Measurements from ENCODE around the gene C8A.

- TF ChIP-seq, protein P1, sequence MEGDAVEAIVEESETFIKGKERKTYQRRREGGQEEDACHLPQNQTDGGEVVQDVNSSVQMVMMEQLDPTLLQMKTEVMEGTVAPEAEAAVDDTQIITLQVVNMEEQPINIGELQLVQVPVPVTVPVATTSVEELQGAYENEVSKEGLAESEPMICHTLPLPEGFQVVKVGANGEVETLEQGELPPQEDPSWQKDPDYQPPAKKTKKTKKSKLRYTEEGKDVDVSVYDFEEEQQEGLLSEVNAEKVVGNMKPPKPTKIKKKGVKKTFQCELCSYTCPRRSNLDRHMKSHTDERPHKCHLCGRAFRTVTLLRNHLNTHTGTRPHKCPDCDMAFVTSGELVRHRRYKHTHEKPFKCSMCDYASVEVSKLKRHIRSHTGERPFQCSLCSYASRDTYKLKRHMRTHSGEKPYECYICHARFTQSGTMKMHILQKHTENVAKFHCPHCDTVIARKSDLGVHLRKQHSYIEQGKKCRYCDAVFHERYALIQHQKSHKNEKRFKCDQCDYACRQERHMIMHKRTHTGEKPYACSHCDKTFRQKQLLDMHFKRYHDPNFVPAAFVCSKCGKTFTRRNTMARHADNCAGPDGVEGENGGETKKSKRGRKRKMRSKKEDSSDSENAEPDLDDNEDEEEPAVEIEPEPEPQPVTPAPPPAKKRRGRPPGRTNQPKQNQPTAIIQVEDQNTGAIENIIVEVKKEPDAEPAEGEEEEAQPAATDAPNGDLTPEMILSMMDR (IDR thresholded peaks at IDR 0.05) = no peak
- no peak for TF ChIP-seq EP300 (IDR thresholded peaks at IDR 0.05)
- TF ChIP-seq POLR2A (IDR thresholded peaks at IDR 0.05) = no peak
- TF ChIP-seq POLR2AphosphoS5 (IDR thresholded peaks at IDR 0.05) = no peak
Measured at GRCh38 chr1:56897150-56898004, 42.8 kb downstream of the C8A start.
